ENCODE results near the gene ADAM15. TPM values are rescaled to one million over a fixed set of nuclear protein-coding genes. Genes with fewer than 3 reads are reported as not detected.

Gene ADAM15
- total RNA-seq, 1 experiment from 2014 or later: 41.7 TPM

DNA sequence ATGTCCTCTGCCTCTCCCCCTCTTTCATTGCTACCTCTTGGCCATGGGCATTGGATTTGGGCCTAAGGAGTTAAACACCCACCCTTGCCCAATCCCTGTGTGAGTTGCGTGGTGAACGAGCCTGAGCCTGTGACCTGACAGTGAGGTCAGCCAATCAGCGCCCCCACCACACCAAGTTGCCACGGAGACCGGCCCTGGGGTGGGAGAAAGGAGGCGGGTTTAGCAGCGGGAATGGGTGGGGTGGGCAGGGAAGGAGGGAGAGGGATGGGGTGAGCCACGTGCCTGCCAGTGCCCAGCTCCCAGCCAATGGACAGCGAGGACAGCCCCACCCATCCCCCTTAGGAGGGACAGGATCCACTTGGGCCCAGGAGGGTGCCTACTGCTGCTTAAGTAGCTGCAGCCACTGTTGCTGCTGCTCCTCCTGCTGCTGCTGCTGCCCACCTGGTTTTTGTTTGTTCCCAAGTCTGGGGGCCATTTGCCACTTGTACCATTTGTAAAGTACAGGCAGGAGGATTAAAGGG lies 39.0 kb upstream of the ADAM15 start:
- Histone ChIP-seq H3K4me1 (ENCODE audit: control insufficient read depth, insufficient read depth, low read length) (peaks cover 39% of the 10 kb centered on the region), H3K36me3 (ENCODE audit: control insufficient read depth, insufficient read depth, low read length) (0 out of 2 replicates have a peak, but pooled peaks cover 7% of the 10 kb centered on the region), H3K27me3 (ENCODE audit: control insufficient read depth, insufficient read depth, low read length) (no peaks in the 10 kb centered on the region), H3K4me3 (ENCODE audit: low read depth in 2 of 2, low read length in 2 of 2) (no peak overlapping the region), H3K9me3 (ENCODE audit: control insufficient read depth, insufficient read depth, low read depth, low read length) (no peaks in the 10 kb centered on the region), H3K27ac (ENCODE audit: low read length) (no peak overlapping the region)
- ATAC-seq: no peak
- no peak for TF ChIP-seq SIN3A (IDR thresholded peaks at IDR 0.05; ENCODE audit: borderline replicate concordance, insufficient read depth, low read depth, low read length)
- TF ChIP-seq, protein P1, sequence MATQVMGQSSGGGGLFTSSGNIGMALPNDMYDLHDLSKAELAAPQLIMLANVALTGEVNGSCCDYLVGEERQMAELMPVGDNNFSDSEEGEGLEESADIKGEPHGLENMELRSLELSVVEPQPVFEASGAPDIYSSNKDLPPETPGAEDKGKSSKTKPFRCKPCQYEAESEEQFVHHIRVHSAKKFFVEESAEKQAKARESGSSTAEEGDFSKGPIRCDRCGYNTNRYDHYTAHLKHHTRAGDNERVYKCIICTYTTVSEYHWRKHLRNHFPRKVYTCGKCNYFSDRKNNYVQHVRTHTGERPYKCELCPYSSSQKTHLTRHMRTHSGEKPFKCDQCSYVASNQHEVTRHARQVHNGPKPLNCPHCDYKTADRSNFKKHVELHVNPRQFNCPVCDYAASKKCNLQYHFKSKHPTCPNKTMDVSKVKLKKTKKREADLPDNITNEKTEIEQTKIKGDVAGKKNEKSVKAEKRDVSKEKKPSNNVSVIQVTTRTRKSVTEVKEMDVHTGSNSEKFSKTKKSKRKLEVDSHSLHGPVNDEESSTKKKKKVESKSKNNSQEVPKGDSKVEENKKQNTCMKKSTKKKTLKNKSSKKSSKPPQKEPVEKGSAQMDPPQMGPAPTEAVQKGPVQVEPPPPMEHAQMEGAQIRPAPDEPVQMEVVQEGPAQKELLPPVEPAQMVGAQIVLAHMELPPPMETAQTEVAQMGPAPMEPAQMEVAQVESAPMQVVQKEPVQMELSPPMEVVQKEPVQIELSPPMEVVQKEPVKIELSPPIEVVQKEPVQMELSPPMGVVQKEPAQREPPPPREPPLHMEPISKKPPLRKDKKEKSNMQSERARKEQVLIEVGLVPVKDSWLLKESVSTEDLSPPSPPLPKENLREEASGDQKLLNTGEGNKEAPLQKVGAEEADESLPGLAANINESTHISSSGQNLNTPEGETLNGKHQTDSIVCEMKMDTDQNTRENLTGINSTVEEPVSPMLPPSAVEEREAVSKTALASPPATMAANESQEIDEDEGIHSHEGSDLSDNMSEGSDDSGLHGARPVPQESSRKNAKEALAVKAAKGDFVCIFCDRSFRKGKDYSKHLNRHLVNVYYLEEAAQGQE (IDR thresholded peaks at IDR 0.05; ENCODE audit: insufficient read depth in 1 of 2, low read depth in 2 of 2, low read length in 1 of 2): no peak
- TF ChIP-seq TCF7L2 (IDR thresholded peaks at IDR 0.05; ENCODE audit: low read depth, low read length): no peak
- no peak for TF ChIP-seq POLR2AphosphoS5 (IDR thresholded peaks at IDR 0.05; ENCODE audit: low read depth, low read length)
- TF ChIP-seq, protein P2, sequence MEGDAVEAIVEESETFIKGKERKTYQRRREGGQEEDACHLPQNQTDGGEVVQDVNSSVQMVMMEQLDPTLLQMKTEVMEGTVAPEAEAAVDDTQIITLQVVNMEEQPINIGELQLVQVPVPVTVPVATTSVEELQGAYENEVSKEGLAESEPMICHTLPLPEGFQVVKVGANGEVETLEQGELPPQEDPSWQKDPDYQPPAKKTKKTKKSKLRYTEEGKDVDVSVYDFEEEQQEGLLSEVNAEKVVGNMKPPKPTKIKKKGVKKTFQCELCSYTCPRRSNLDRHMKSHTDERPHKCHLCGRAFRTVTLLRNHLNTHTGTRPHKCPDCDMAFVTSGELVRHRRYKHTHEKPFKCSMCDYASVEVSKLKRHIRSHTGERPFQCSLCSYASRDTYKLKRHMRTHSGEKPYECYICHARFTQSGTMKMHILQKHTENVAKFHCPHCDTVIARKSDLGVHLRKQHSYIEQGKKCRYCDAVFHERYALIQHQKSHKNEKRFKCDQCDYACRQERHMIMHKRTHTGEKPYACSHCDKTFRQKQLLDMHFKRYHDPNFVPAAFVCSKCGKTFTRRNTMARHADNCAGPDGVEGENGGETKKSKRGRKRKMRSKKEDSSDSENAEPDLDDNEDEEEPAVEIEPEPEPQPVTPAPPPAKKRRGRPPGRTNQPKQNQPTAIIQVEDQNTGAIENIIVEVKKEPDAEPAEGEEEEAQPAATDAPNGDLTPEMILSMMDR (IDR thresholded peaks at IDR 0.05): no peak
- intact Hi-C loops (cut with micrococcal nuclease; ENCODE audit: unreplicated experiment) (no loop called here), in situ Hi-C loops (cut with HindIII; ENCODE audit: low pct_unique_long_range_greater_than_20kb, low sequenced_read_pairs) (no loop called here)
- ChIA-PET POLR2A (no interaction called here), CTCF (interaction anchor here (0.6 to 0.7 kb wide), 3 partner anchors 13 to 19 kb away, joined by 3 to 7 read pairs (median 7); partner anchors contain the start of gene LENEP)
- no TSS peak for BruUV-seq (replicated peaks)
- no peak for DNase-seq (ENCODE audit: low read depth, low spot score)

DNA sequence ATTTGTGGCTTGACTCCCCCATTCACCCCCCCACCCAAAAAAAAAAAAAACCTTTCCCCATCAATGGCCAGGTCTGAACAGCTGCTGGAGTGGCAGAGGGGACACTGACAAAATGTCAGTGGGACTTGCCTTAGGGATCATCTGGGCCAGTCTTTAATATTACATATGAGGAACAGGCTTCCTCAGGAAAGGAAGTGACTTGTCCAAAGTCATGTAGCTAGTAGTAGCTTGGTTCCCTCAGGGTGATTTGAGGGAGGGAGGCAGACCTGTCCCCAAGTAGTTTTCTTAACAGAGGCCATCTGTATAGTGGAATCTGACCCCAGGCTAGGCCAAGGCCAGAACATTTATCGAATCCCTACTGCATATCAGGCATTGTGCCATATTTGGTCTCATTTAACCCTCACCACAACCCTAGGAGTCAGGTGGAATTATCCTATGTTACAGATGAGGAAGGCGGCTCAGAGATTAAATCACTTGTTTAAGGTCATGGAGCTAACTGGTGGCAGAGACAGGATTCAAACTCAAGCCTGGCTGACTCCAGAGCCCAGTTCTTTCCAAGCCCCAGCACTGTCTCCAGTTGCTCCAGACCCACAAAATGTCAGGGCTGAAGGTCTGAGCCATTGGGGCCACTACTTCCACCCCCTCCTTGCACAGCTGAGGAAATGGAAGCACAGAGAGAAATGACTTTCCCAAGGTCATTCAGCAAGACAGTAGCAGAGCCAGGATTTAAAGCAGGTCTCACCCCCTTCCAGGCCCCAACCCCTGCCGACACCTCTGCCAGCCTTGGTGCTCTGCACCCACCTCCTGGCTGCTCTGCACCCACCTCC lies 38.1 kb upstream of the ADAM15 start:
- H3K9me3 ChIP-seq (ENCODE audit: control insufficient read depth, insufficient read depth, low read depth, low read length): no peaks in the 10 kb centered on the region
- H3K27me3 ChIP-seq (ENCODE audit: control insufficient read depth, insufficient read depth, low read length): no peaks in the 10 kb centered on the region
- in situ Hi-C loops (cut with HindIII; ENCODE audit: low pct_unique_long_range_greater_than_20kb, low sequenced_read_pairs) (no loop called here), intact Hi-C loops (cut with micrococcal nuclease; ENCODE audit: unreplicated experiment) (no loop called here)
- peaks cover 35% of the 10 kb centered on the region for H3K4me1 ChIP-seq (ENCODE audit: control insufficient read depth, insufficient read depth, low read length)
- TF ChIP-seq, protein P1 (IDR thresholded peaks at IDR 0.05; ENCODE audit: insufficient read depth in 1 of 2, low read depth in 2 of 2, low read length in 1 of 2): no peak
- no peak for TF ChIP-seq SIN3A (IDR thresholded peaks at IDR 0.05; ENCODE audit: borderline replicate concordance, insufficient read depth, low read depth, low read length)
- TF ChIP-seq, protein P2 (IDR thresholded peaks at IDR 0.05): no peak
- H3K36me3 ChIP-seq (ENCODE audit: control insufficient read depth, insufficient read depth, low read length): 0 out of 2 replicates have a peak, but pooled peaks cover 7% of the 10 kb centered on the region
- ChIA-PET POLR2A (interaction anchor here (0.5 kb wide), 1 partner anchor 9 kb away, joined by 4 read pairs; no protein-coding TSS in a partner anchor), CTCF (interaction anchor here (0.6 to 0.7 kb wide), 2 partner anchors 20 to 24 kb away, joined by 3 to 7 read pairs; partner anchors contain the start of gene LENEP)
- ATAC-seq (no peak), DNase-seq (ENCODE audit: low read depth, low spot score) (no peak)
- BruUV-seq (replicated peaks): no TSS peak
- no peak overlapping the region; the same call in 1 of the 2 replicates for H3K27ac ChIP-seq (ENCODE audit: low read length)
- H3K4me3 ChIP-seq (ENCODE audit: low read depth in 2 of 2, low read length in 2 of 2): no peak overlapping the region
